ENCODE data around the gene TP53I13.

Gene TP53I13

DNA sequence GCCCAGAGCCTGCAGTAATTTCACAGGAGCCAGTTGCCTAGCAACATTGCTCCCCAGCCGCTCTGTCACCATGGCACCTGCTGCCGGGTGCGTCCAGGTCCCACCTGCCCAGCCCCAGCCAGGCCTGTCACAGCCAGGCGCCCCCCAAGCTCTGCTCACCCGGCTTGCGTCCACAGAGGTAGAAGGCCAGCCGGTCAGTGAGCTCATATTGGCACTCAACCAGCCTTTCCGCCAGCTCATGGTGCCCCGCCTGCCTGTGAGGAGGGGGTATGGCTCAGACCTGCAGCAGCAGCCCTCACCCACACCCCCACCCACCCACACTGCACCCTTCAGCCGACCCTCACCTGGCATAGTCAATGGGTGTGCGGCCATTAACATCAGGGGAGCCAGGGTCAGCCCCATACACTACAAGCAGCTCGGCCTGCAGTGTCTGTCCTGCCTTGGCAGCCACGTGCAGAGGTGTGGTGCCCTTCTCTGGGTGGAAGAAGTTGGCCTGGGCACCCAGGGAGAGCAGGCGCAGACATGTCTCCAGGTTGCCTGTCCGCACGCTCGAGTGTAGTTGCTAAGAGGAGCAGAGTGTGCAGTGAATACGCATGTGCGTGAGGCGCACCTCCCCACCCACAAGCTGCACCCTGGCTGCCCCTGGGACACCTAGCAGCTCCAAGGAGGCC, 13.2 kb downstream of the TP53I13 start:
- TF ChIP-seq ZNF274 (IDR thresholded peaks at IDR 0.05; ENCODE audit: low read depth, low read length), result no peak
- H3K4me3 ChIP-seq (ENCODE audit: low read length), result no peak overlapping the region

DNA sequence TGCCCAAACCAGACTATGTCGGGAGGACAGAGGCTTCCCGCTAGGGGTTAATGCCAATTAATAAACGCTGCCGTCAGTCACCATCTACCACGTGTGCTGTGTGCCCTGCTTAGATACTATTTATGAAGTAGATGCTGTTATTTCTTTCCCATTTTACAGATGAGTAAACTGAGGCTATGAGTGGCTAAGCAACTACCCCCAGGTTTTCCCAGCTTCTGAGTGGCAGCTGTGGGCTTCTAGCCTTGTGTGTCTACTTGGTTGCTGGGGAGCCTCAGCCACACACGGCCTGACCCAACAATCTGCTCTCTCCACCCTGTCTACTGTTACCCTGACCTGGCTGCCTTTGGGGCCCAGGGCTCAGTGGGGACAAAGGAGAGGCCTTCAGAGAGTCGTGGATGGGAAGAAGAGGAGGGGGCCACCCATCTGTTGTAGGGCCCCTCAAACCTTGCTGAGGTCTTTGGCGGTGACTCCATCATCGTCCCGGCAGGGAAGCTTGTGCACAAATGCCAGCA, 13.8 kb downstream of the TP53I13 start:
- H3K4me3 ChIP-seq (ENCODE audit: low read length), result no peak overlapping the region
- TF ChIP-seq ZNF274 (IDR thresholded peaks at IDR 0.05; ENCODE audit: low read depth, low read length), result no peak

DNA sequence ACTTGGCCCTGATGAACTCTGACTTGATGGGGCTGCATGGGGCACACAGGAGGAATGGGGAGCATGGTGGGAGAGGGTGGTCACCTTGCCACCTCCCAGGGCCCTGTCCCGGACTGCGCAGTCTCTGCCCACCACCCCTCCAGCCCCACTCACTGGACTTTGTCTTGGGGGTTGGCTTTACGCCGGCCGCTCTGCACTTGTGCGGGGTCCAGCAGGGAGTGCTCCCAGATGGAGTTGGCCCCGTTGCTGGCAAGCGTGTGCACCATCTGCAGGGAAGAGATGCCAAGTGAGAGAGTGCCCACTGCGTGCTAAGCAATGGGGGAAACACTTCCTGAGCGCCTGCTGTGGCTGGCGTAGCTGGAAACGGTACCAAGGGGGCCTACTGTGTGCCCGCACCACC, 14.3 kb downstream of the TP53I13 start:
- no peak for TF ChIP-seq ZNF274 (IDR thresholded peaks at IDR 0.05; ENCODE audit: low read depth, low read length)
- no peak overlapping the region for H3K4me3 ChIP-seq (ENCODE audit: low read length)

DNA sequence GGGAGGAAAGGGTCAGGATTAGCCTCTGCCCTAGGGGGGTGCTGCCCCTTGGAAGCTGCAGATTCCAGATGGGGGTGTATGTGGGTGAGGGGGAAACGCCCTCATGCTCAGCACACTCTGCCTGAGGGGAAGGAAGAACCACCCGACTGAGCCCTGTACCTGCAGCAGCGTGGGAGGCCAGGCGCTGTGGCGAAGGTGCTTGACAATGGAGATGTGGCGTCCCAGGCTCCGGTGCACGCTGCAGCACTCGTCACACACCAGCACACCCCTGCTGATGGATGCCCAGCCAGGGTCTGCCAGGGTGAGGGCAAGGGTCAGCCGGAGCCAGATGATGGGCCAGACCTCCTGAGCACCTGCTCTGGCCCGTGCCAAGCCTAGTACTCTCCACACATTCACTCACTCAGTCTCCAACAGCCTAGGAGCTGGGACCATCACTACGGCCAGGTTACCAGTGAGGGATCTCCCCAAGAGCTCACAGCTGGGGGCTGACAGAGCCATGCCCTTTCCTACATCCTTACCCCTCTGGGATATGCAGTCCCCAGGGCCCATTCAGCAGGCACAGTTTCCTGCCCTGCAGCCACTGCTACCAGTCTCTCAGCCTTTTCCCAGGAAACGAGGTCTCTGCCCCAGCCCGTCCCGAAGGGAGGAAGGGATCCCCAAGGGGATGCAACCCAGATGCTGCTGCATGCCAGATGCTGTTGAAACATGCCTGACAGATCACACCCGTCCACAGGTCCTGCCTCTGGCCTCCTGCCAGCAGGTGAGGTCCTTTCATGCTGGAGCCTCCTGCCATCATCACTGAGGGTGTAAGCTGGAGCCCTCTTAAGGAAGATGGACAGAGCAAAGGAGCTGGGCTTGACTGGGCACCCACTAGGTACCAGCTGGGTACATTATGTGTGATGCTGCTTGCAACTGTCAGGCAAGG, 15.1 kb downstream of the TP53I13 start:
- no peak for TF ChIP-seq ZNF274 (IDR thresholded peaks at IDR 0.05; ENCODE audit: low read depth, low read length)

DNA sequence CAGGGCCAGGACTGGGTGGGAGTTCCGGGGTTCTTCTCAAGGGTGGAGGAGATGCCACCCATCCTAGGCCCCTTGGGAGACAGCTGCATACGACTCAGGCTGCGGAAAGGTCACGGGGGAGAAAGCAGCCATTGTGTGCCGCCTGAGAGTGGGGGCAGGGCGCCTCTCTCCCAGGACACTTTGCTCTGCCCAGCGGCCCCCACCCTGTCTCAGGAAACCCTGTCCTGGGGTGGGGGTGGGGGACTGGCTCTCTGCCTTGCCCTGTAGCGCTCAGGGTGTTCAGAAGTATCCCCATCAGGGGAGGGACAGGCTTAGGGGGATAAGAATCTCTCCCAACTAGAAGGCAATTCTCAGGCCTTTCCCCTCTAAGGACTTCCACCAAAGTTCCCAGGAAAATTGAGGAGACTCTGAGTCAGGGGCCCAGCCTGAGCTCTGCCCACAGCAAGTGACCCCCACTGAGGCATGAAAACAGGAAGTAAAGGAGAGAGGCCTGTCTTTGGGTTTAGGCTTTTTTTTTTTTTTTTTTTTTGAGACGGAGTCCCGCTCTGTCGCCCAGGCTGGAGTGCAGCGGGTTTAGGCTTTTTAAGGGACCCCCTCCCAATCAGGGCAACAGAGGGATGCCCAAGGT, 16.1 kb downstream of the TP53I13 start:
- no peak overlapping the region for H3K4me3 ChIP-seq (ENCODE audit: low read length)
- no peak for TF ChIP-seq ZNF274 (IDR thresholded peaks at IDR 0.05; ENCODE audit: low read depth, low read length)

More for the DNA sequence above, 15.1 kb downstream of the TP53I13 start:
- no peak overlapping the region for H3K4me3 ChIP-seq (ENCODE audit: low read length)

DNA sequence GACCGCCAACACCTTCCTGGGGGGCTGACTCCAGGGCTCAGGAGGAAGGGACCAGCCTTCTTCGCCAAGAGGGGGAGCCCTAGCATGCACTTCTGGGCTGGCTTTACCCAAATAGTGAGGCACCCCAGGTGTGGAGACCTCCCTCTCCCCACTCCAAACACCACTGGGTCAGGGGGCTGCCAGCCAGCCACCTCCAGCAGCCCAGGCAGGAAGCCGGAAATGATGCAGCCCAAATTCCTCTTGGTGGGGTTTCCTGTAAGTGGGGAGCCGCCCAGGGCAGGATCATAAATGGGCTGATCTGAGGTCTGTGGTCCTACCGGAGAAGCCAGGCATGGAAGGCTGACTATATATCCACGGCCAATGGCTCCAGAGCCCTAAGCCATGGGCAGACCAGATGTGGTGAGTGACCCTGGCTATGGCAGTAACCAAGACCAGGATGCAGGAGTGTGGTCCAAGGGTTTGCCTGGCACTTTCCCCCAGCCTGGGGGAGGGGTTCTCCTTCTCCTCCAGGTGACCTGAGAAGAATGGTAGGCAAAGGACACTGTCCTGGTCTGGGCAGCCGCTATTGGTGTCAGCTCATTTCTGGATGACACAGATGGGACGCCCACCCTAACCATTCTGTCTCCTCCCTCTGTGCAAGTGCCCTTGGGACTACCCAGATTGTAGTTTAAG, 16.7 kb downstream of the TP53I13 start:
- TF ChIP-seq ZNF274 (IDR thresholded peaks at IDR 0.05; ENCODE audit: low read depth, low read length), result no peak
- H3K4me3 ChIP-seq (ENCODE audit: low read length), result no peak overlapping the region

DNA sequence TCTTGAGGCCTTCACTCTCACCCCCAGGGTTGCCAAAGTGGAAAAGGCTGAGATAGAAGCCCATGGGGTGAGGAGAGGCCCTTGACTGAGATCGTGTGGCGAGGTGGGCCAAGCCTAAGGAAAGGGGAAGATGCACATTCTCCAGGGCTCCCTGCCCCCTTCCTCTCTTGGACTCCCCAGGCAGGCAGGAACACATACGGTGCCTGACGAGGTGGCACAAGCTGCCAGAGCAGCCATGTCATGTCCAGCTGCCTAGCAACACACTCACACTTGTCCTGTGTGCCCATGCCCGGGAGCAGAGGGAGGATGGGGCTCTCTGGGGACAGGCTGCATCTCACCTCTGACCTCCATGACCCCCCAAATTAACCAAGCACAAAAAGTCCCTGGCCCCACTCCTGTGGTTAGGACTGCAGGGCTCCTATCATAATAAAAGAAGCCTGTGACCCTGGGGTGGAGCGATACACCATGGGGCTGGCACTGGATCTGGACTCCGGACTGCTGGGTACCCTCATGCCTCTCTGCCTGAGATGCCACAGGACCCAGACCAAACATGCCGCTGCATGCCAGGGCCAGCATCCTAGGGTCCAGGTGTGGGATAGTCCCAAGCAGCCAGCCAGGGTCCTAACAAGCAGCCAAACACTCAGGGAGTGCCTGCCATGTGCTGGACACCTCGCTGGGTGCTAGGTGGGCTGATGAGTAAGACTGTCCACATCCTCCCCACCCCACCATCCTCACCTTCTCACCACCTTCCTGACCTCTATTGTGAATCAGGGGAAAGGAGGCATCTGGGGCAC, 18.4 kb downstream of the TP53I13 start:
- no peak overlapping the region for H3K4me3 ChIP-seq (ENCODE audit: low read length)
- no peak for TF ChIP-seq ZNF274 (IDR thresholded peaks at IDR 0.05; ENCODE audit: low read depth, low read length)

DNA sequence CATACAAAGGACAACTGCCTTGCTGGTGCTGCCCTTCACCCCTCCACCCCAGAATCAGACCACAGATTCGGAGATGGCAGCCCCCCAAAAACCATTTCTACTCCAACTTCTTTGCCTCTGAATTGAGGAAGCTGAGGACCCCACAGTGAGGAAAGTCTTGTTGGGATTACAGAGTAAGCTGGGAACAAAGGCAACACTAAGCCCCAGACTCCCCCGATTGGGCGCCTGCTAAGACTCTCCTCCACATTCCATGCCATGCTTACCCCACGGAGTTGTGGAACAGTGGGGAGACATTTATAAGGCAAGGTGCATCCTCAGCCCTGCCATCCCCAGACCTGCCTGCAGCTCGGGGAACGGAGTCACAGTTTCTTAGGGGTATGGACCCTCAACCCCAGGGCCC, 19.1 kb downstream of the TP53I13 start:
- H3K4me3 ChIP-seq (ENCODE audit: low read length), result no peak overlapping the region
- no peak for TF ChIP-seq ZNF274 (IDR thresholded peaks at IDR 0.05; ENCODE audit: low read depth, low read length)

DNA sequence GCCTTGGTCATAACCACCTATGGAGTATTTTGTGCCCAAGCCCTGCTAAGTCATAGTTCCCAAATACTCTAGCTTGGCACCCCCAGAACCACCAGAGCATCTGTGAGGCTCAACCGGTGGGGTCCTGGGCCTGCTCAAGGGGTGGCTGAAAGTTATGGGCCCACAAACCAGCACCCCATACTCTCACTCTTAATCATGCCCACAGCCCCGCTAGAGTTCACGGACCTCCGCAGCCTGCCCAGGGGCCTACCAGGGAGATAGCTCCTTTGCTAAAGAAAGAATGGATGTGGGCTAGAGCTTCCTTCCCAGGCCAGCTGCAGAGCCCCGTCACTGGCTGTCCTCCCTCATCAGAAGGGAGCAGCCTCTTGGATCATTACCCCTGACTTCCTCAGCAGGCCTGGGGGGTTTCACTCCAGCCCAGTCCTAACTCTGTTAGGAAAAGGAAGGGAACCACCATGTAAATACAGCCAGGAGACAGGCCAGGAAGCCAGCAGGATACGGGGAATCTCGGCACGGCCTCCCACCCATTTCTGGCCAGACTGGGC, 19.6 kb downstream of the TP53I13 start:
- peak overlapping the region; percentile 61 for H3K4me3 ChIP-seq (ENCODE audit: low read length)
- no peak for TF ChIP-seq ZNF274 (IDR thresholded peaks at IDR 0.05; ENCODE audit: low read depth, low read length)

DNA sequence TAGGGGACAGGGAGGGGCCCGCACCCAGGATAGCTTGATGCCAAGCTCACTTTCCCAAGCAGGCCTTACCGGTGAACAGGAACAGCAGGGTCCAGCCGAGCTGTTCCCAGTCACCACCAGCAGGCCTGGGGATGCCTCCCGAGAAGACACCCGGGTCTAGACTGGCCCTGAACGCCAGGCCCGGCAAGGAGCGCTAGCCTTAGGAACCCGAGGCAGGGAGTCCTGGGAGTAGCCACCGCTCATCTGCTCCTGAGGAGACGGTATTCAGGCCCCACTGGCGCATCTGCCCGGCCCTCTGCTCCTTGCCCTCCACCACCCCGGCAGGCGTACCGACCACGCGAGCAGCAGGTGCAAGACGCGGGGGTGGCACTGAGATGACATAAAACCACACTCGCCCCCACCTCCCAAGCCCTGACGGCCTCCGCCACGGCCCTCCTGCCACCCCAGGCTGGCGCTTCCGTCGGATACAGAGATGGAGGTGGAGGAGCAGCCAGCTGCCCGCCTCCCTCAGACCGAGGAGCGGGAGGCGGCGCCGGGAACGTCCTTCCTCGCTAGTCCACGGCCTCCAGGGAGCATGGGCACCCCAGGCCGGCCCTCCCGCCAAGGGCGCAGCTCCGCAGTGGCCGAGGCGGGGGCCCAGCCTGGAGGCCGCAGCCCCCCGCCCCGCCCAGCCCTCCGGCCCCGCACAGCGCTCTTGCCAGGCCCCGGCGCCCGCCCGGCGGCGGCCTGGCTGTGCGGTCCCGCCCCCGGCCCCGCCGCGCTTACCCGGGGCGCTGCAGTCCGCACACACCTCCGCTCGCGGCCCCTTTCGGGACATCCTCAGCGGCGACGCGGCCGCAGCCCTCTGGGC, 20.3 kb downstream of the TP53I13 start:
- peak overlapping the region; percentile 61 for H3K4me3 ChIP-seq (ENCODE audit: low read length)
- TF ChIP-seq ZNF274 (IDR thresholded peaks at IDR 0.05; ENCODE audit: low read depth, low read length), result no peak

DNA sequence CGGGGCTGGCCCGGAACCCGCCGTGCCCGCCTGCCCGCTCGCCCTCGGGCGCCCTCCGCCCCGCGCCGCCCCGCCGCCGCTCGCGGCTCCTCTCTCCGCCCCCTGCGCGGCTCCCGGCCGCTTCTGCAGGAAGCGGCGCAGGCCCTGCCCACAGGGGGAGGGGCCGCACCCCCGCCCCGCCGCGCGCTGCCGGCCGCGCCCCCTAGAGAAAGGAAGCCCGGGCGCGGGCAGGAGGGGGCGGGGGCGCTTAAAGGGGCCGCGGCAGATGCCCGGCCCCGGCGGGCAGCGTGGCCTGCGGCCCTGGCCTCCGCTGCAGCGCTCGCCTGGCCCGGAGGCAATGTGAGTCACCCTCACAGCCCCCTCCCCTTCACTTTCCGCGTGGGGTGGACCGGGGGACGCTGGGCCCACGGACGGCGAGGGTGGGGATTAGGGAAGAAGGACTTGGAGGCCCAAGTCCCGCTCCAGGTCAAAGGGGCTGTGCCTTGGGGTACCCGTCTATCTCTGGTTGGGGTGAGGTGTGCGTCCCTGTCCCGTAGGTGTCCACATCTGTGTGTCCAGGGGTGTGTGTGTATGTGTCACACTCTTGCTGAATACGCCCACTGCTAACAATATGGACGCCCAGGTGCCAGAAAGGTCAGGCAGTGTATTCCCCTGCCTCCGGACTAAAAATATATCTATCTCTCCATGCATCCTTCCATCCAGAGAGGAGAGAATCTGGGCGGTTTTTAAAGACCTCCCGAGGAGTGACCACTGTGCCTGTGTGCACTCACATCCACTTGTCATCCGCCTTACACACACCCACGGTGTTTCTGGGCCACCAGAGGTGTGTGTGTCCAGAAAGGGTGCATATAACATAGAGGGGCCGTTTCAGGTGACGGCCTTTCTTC, 21.3 kb downstream of the TP53I13 start, which contains the start of gene GIT1:
Gene GIT1, minus strand, starts transcription at position 125 of the 887 bp plus-strand sequence. CDS start 270 bp downstream, outside the sequence.
- peak within 1 kb of the TSS; percentile 61 for H3K4me3 ChIP-seq (ENCODE audit: low read length)
- no peak for TF ChIP-seq ZNF274 (IDR thresholded peaks at IDR 0.05; ENCODE audit: low read depth, low read length)

All from GM08714 (cell line).